Omental fat pad (tissue), 4 donors: ENCODE results near the gene DNM3. TPM values are rescaled to one million over a fixed set of nuclear protein-coding genes. Genes with fewer than 3 reads are reported as not detected.

ENCODE experiments used
- ATAC-seq: fragments of 150-250 bp; one replicate; pipeline ENCODE4 v1.9.1; 2016; ENCODE audit warnings: mild to moderate bottlenecking, moderate library complexity; ENCODE audit not compliant: low FRiP score
- DNase-seq: peaks from one replicate; pipeline ENCODE4 v3.0.0-alpha.2; 2019; ENCODE audit warnings: low spot score
- CTCF ChIP-seq, 3 donors: fragments of 450-650 bp; IDR thresholded peaks; one replicate each; pipeline ENCODE4 v1.5.1; 2016 to 2017; ENCODE audit warnings: antibody characterized with exemption in 3 of 3, mild to moderate bottlenecking in 3 of 3, moderate library complexity in 2 of 3
- total RNA-seq, 4 donors: library from RNA; depleted of rRNA; stranded (reverse); fragments of >200 nt; gene quantifications; one replicate each; pipeline ENCODE4 v1.1.0, GENCODE V29; 2016

DNM3 gene
- total RNA-seq, 4 donors from 2014 or later, result 2.9 to 15.8 (median 5.5) TPM

GRCh38 chr1:172109359-172109758 is 268.1 kb downstream of the DNM3 start:
- DNase-seq (no peak), ATAC-seq (no peak)
- no peak for TF ChIP-seq CTCF (IDR thresholded peaks at IDR 0.05)

- ATAC-seq (no peak), DNase-seq (no peak)
- no peak for TF ChIP-seq CTCF (IDR thresholded peaks at IDR 0.05)
Observed at GRCh38 chr1:172112576-172112975, 271.3 kb downstream of the DNM3 start.

- DNase-seq (no peak), ATAC-seq (no peak)
- no peak for TF ChIP-seq CTCF (IDR thresholded peaks at IDR 0.05)
Observed at GRCh38 chr1:172117800-172118199, 276.5 kb downstream of the DNM3 start.

GRCh38 chr1:172118618-172119017 is 277.3 kb downstream of the DNM3 start:
- ATAC-seq (no peak), DNase-seq (no peak)
- TF ChIP-seq CTCF (IDR thresholded peaks at IDR 0.05), result no peak

- DNase-seq, result no peak
- TF ChIP-seq CTCF (IDR thresholded peaks at IDR 0.05), result no peak
- ATAC-seq, result no peak
Observed at GRCh38 chr1:172119184-172119583, 277.9 kb downstream of the DNM3 start.

GRCh38 chr1:172120381-172120780 is 279.1 kb downstream of the DNM3 start:
- no peak for TF ChIP-seq CTCF (IDR thresholded peaks at IDR 0.05)
- ATAC-seq (no peak), DNase-seq (no peak)

- no peak for DNase-seq
- TF ChIP-seq CTCF (IDR thresholded peaks at IDR 0.05), result no peak
- no peak for ATAC-seq
Observed at GRCh38 chr1:172121081-172121717, 279.9 kb downstream of the DNM3 start.
